COLO668 (cell line): Measurements from ENCODE around the gene RINL.
"Not testable (repeated sequence)": the region's sequence is repeated elsewhere in the genome, so short reads cannot be mapped to it uniquely, and the experiment has no call there.

Experiments
- DNase-seq: peaks from one replicate; lab custom pipeline; 2025; ENCODE audit not compliant: unreplicated experiment; lab: John Stamatoyannopoulos, UW

RINL gene

DNA sequence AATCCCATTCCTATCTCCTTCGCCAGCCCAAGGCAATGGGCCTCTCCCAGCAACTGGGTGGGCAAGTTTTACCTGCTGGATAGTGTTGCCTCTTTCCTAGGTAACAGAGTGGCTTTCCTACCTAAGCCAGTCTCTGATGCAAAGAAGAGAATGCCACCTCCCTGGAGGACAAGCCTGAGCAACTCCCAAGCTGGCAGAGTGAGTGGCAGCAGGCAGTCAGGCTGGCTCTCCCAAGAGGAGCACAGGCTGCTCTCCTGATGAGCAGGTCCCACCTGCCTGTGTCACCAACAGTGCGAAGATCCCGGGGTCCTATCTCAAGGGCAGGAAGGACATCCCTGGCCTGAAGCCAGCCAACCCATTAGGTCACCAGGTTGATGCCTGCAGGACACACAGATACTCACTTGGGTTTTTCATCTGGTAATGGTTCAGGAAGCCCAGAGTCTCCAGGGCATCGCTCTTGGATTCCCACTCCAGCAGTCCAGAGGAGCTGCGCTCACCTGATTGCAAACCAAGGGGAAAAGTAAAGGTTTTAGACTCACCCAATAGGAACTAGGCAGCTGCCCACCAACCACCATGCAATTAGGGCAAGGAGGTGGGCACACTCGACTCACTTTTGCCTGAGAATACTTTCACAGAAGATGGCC, 41.0 kb downstream of the RINL start:
- DNase-seq: no peak

DNA sequence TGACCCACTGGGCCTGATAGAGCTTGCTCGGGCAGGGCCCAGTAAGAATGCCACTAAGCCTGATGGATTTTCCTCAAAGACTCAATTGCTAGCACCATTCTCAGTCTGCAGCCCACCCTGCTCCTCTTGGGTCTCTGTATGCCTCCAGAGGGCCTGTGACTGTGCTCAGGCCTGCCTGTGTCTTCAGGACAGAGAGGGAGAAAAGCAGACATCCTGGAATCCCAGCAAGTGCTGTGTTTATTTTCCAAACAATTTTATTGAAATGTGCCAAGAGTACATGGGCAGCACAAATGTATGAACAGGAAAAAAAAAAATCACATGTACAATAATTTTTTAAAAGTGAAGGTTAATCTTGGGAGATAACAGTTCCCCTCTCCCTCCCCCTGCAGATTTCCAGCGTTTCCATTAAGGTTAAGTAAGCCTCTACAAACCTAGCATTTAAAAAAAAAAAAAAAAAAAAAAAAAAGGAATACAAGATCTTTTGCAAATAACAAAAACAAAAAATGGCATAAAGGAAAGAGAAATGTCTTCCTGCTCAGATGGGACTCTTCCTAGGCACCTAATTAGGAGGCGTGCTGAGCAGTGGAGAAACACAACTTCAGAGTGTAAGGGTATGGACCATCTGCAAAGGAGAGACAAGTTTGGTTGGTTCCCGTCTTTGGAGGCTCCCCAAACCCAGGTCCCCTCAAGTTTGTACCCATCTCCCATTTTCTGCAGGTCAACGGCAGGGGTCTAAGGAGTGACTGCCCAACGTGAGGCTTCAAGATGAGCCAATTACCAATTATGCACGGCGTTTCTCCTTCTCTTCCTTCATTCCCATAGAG, 41.7 kb downstream of the RINL start:
- DNase-seq: no peak

DNA sequence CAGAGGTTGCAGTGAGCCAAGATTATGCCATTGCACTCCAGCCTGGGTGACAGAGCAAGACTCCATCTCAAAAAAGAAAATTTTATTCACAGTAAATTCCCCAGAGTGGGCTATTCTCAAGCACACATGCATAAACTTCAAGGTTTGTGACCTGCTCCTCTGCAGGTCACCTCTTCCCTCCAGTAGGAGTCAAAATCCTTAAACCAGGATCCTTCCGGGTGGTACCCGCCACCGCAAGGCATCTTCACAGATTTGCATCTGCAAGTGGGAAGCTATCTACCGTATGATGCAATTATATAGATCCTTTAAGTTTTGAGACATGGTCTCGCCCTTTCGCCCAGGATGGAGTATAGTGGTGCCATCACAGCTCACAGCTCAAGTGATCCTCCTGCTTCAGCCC, 43.5 kb downstream of the RINL start:
- no peak for DNase-seq

DNA sequence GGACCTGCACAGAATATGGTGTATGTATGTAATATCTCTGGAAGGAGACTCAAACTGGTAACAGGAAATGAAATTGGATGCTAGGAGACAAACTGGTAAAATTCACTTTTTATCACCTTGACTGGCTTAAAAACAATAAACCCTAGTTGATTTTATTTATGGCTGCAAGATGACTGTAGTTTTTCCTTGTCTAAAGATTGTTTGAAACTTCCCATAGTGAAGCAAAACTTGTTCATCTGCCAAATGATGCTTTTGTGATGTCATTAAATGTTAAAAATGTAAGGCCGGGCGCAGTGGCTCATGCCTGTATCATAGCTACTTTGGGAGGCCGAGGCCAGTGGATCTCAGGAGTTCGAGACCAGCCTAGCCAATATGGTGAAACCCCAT, 44.0 kb downstream of the RINL start:
- DNase-seq: no peak

DNA sequence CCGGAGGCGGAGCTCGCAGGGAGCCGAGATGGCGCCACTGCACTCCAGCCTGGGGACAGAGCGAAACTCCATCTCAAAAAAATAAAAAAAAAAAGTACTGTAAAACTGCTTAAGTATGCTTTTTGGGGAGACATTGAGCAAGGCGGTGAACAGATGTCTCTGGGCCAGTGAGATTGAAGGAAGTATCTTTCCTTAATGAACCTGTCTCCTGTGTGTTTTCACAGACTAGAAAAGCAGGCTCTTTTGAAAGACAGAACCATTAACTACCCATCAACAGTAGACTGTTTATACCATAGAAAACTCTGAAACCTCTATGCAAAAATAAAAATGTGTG, 45.0 kb downstream of the RINL start:
- no peak for DNase-seq

DNA sequence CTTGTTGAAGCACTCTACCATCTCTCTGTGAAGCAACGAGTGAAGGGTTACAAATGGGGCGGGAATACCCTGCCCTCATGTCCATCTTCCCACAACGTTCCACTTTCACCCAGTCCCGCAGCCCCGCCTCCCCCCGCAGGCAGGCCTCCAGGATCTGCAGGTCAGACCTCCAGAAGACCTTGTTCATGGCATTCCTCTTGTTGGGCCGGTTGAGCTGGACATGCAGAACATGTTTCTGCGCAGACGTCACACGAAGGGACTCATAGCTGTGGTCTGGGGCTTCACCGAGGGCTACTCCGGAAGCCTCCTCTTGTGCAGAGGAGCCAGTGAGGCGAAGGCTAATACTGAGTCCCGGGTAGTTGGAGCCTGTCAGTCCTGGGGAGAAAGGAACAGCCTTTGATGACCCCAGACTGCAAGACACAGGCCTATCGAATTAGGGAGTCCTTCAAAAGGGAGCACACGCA, 46.9 kb downstream of the RINL start:
- DNase-seq: peak; percentile 37

DNA sequence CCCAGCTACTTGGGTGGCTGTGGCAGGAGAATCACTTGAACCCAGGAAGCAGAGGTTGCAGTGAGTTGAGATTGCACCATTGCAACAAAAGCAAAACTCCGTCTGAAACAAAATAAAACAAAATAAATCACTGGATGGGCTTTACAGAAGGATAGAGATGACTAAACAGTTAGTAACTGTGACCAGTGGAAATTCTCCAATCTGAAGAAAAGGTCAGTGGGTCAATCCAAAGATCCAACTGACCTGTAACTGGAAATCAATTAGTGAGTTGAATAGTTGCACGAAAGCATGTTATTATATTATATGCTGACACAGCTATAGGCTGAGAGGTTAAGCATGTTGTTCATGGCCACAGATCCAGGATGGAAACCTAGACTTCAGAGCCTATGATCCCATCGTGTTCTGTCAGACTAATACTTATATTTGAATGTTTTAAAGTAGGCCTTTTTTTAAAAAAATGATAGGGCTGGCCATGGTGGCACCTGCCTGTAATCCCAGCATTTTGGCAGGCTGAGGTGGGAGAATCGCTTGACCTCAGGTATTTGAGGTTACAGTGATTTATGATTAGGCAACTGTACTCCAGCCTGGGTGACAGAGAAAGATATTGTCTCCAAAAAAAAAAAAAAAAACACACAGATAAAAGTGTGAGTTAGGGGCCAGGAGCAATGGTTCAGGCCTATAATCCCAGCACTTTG, 47.9 kb downstream of the RINL start:
- no peak for DNase-seq

DNA sequence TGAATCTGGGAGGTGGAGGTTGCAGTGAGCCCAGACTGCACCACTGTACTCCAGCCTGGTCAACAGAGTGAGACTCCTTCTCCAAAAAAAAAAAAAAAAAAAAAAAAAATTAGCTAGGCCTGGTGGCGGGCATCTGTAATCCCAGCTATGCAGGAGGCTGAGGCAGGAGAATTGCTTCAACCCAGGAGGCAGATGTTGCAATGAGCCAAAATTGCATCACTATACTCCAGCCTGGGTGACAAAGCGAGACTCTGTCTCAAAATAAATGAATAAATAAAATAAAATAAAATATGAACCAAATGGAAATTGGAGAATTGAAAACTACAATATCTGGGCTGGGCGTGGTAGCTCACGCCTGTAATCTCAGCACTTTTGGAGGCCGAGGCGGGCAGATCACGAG, 48.9 kb downstream of the RINL start:
- DNase-seq: not testable (repeated sequence)

DNA sequence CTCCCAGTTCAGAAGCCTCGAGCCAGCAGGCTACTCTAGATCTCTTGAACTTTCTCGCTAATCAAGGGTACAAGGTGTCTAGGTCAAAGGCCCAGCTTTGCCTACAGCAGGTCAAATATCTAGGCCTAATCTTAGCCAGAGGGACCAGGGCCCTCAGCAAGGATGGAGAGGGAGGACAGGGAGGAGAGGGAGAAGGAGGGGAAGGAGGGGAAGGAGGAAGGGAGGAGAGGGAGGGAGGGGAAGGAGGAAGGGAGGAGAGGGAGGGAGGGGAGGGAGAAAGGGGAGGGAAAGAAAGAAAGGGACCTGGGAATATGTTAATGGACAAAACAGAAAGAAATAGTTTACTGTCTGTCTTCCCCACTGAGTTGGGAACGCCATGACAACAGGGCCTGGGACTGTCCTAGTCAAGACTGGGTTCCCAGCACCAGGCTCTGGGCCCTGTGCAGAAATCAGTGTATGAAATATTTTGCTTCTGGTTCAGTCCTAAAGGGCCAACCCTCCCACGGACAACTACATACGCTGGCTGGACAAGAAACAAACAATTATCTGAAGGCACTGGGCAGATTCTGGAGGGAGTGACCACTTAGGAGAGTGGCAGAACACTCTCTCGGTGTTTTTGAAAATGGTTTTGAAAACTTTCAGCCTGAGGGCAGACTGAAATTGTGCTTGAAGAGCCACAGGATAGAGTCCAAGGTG, 51.1 kb downstream of the RINL start:
- DNase-seq: no peak

DNA sequence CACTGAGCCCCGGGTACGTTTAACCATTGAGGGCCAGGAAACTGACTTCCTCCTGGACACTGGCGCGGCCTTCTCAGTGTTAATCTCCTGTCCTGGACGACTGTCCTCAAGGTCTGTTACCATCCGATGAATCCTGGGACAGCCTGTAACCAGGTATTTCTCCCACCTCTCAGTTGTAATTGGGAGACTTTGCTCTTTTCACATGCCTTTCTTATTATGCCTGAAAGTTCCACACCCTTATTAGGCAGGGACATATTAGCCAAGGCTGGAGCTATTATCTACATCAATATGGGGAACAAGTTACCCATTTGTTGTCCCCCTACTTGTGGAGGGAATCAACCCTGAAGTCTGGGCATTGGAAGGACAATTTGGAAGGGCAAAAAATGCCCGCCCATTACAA, 52.1 kb downstream of the RINL start:
- not testable (repeated sequence) for DNase-seq

DNA sequence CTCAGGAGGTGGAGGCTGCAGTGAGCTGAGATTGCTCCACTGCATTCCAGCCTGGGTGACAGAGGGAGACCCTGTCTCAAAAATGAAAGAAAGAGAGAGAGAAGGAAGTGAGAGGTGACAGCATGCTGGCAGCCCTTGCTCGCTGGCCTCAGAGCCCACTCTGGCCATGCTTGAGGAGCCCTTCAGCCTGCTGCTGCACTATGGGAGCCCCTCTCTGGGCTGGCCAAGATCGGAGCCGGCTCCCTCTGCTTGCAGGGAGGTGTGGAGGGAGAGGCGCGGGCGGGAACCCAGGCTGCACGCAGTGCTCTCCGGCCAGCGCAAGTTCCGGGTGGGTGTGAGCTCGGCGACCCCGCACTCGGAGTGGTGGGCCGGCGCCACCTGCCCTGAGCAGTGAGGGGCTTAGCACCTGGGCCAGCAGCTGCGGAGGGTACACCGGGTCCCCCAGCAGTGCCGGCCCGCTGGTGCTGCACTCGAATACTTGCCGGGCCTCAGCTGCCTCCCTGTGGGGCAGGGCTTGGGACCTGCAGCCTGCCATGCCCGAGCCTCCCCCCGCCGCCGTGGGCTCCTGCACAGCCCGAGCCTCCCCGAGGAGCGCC, 56.7 kb downstream of the RINL start:
- not testable (repeated sequence) for DNase-seq

DNA sequence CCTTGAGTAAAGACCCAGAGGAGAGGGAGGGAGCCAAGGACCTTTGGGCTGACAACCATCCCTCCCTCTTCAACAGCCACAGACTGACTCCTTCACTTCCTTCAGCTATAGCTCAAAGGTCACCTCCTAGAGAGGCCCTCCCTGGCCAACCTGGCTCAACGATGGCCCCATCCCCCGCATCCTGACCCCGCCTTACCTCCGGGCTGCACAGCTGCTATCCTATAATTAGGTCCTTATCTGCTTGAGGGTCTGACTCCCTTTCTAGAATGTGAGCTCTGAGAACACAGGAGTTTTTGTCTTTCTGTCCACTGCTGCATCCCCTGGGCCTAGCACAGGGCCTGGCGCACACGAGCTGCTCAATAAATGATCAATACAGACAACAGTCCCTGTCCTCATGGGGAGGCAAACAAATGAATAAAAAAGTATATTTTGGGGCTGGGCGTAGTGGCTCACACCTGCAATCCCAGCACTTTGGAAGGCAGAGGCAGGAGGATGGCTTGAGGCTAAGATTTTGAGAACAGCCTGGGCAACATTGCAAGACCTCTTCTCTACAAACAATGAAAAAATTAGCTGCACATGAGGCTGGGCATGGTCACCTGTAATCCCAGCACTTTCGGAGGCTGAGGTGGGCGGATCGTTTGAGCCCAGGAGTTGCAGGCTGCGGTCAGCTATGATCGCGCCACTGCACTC, 58.7 kb downstream of the RINL start:
- peak; percentile 13 for DNase-seq
